ENCODE data around the gene MTHFD1L.
"Not testable (repeated sequence)": the region's sequence is repeated elsewhere in the genome, so short reads cannot be mapped to it uniquely, and the experiment has no call there.

The MTHFD1L gene

DNA sequence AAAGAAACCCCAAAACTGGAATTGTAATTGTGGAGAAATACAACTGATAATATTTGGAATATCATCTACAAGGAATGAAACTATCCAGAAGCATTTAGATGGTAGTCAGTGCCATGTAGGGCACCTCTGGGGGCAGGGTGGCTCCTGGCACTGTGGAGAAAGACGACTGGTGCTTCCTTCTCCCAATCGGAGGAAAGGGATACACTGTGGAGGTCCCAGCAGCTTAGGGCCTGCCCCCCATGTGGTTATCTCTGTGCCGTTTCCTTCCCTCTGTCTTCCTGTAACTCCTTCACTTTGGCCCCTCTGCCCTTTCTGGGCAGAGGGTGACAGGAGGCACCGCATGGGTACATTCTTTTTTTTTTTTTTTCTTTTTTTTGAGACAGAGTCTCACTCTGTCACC, 178.4 kb downstream of the MTHFD1L start:
- no peak overlapping the region for H3K9ac ChIP-seq (ENCODE audit: low read depth, low read length)
- no peak overlapping the region for H3K27ac ChIP-seq (ENCODE audit: low read depth, low read length)
- H3K9me3 ChIP-seq (ENCODE audit: control insufficient read depth, insufficient read depth, low read length): no peaks in the 10 kb centered on the region
- no peak overlapping the region for H3K4me3 ChIP-seq (ENCODE audit: low read depth, low read length)
- H3K27me3 ChIP-seq (ENCODE audit: control insufficient read depth, insufficient read depth, low read length): no peaks in the 10 kb centered on the region
- peaks cover 4% of the 10 kb centered on the region for H3K36me3 ChIP-seq (ENCODE audit: control insufficient read depth, insufficient read depth, low read length)
- peaks cover 17% of the 10 kb centered on the region; the same call in 1 of the 2 replicates for H3K4me1 ChIP-seq (ENCODE audit: control insufficient read depth, insufficient read depth, low read length)

DNA sequence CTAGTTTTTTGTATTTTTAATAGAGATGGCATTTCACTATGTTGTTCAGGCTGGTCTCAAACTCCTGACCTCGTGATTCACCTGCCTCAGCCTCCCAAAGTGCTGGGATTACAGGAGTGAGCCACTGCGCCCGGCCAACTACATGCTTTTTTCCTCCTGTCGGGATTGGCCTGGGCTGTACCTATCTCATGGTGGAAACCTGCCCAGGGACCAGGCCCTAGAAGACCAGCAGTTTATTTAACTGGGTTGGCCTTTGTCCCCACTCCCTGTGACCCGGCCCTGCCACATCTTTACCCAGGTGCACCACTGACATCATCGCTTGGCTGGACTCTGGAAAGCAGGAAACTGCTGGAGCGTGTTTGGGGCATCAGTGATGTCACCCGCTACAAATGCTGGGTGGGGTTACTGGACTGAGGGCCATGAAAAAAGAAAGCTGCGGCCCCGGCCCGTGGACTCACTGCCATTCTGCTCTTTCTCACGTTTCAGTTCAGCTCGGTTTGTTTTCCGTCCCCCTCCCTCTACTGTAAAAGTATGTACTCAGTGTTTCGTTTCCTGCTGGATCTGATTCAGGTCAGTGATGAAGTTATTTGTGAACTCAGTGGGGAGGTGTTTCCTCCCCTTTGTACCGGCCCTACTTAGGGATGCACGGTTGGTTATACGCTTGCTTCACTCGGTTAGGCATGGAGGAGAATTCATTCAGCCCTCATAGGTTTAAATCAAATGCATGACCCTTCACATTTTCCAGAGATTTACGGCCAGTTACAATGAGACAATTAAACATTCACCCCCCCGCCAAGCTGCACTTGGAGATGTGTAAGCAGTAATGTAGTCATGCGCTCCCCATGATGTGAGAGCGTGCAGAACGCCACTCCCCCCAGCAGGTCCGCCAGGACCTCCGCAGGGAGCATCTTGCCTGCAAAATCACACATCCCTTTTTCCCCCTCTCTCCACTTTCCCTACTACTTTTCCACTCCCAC, 179.3 kb downstream of the MTHFD1L start:
- Histone ChIP-seq H3K4me3 (ENCODE audit: low read depth, low read length) (peak overlapping the region; percentile 5; the same call in 1 of the 2 replicates), H3K36me3 (ENCODE audit: control insufficient read depth, insufficient read depth, low read length) (peaks cover 4% of the 10 kb centered on the region), H3K4me1 (ENCODE audit: control insufficient read depth, insufficient read depth, low read length) (peaks cover 17% of the 10 kb centered on the region; the same call in 1 of the 2 replicates), H3K27me3 (ENCODE audit: control insufficient read depth, insufficient read depth, low read length) (no peaks in the 10 kb centered on the region), H3K9ac (ENCODE audit: low read depth, low read length) (no peak overlapping the region), H3K9me3 (ENCODE audit: control insufficient read depth, insufficient read depth, low read length) (no peaks in the 10 kb centered on the region), H3K27ac (ENCODE audit: low read depth, low read length) (peak overlapping the region; percentile 78)

DNA sequence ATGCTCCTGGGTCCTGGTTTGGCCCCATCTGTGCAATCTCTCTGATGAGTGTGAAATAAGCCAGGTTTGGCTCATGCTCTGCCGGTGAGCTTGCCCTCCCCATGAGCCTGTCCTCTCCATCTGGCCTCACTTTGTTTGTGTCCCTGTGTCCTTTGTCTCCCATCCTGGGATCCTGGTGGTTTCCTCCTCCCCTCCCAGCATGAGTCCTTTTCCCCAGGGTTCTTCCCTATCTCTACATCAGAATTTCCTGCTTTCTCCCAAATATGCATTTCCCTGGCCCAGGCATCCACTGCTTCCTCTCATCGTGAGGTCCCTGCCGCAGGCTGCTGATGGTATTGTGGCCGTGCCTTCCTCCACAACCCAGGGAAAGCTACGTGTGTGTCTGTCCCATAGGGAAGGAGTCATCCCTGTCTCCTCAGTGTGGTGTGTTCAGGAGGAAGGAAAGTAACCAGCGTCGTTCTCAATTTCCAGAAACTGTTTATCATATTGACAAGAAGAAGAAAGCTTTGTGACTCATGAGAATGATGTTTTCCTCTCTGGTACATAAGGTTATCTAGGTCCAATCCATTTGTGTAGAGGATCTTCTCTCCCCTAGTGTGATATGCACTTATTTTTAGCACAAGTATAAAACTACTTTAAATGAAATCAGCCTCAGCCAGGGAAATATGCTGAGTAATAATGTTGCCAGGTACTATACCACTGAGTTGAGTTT, 180.2 kb downstream of the MTHFD1L start:
- H3K9ac ChIP-seq (ENCODE audit: low read depth, low read length); H3K4me3 ChIP-seq (ENCODE audit: low read depth, low read length); H3K36me3 ChIP-seq (ENCODE audit: control insufficient read depth, insufficient read depth, low read length); H3K27me3 ChIP-seq (ENCODE audit: control insufficient read depth, insufficient read depth, low read length); H3K9me3 ChIP-seq (ENCODE audit: control insufficient read depth, insufficient read depth, low read length): not testable (repeated sequence)
- Histone ChIP-seq H3K27ac (ENCODE audit: low read depth, low read length) (peak overlapping the region; percentile 78), H3K4me1 (ENCODE audit: control insufficient read depth, insufficient read depth, low read length) (peaks cover 17% of the 10 kb centered on the region; the same call in 1 of the 2 replicates)

DNA sequence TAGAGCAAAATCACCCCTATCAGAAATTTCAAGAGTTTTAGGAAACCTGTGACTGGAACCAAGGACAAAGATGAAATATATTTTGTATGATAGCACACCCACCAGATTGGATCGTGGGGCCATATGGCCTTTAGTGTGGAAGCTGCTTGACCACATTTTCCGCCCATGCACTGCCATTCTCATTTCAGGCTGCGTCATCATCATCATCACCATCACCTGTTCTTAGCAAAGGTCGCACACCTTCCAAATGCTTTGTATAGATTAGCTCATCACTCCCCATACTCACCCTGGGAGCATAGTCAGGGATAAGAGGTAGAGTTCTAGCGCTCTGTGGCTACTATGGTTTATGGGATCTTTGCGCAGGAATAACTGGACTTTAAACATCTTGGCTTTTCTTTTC, 185.7 kb downstream of the MTHFD1L start:
- Histone ChIP-seq H3K27me3 (ENCODE audit: control insufficient read depth, insufficient read depth, low read length) (no peaks in the 10 kb centered on the region), H3K9me3 (ENCODE audit: control insufficient read depth, insufficient read depth, low read length) (no peaks in the 10 kb centered on the region), H3K36me3 (ENCODE audit: control insufficient read depth, insufficient read depth, low read length) (peaks cover 11% of the 10 kb centered on the region), H3K4me1 (ENCODE audit: control insufficient read depth, insufficient read depth, low read length) (no peaks in the 10 kb centered on the region), H3K27ac (ENCODE audit: low read depth, low read length) (no peak overlapping the region), H3K9ac (ENCODE audit: low read depth, low read length) (no peak overlapping the region), H3K4me3 (ENCODE audit: low read depth, low read length) (no peak overlapping the region)

DNA sequence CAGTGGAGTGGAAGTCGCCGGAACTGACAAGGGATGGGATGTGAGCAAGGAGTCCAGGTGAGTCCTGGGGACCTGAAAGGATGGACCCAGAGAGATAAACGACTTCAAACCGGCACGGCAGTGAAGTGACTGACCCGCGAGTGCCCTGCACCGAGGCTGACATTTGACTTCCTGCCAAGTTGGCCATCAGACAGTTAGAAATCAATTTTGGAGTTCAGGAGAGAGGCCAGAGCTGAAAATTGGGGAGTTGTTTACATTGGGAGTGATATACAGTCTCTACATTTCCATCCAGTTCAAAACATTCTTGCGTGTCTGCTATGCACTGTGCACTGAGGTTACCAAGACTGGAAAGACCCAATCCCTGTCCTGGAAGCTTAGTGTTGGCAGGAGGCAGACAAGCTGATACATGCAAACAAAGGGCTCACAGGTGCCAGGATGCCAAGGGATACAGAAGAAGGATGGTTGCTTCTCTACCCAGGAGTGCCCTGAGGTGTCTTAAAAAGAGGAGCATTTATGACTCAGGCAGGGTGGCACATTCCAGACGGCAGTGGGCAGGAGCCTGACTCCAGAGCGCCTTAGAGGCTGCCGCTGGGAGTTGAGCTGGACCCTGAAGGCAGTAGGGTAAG, 186.6 kb downstream of the MTHFD1L start:
- no peak overlapping the region for H3K27ac ChIP-seq (ENCODE audit: low read depth, low read length)
- no peaks in the 10 kb centered on the region for H3K9me3 ChIP-seq (ENCODE audit: control insufficient read depth, insufficient read depth, low read length)
- H3K9ac ChIP-seq (ENCODE audit: low read depth, low read length): no peak overlapping the region
- no peaks in the 10 kb centered on the region for H3K27me3 ChIP-seq (ENCODE audit: control insufficient read depth, insufficient read depth, low read length)
- peaks cover 11% of the 10 kb centered on the region for H3K36me3 ChIP-seq (ENCODE audit: control insufficient read depth, insufficient read depth, low read length)
- H3K4me3 ChIP-seq (ENCODE audit: low read depth, low read length): no peak overlapping the region
- H3K4me1 ChIP-seq (ENCODE audit: control insufficient read depth, insufficient read depth, low read length): no peaks in the 10 kb centered on the region

DNA sequence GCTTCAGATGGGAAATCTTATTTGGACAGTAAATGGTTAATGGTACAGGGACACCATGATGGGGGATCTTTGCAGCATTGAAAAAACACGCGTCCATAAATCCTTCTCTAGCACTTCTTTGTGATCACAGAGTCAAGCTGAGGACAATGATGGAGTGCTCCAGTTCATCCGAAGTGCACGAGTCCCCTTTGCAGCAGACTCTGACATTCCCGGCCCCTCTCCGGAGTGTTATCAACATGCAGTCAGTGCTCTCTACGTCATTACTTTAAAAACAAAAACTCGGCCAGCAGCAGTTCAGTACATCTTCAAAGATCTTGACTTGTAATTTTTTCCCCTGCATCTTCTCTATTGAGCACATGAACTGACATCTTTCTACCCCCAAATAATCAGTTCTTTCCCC, 188.8 kb downstream of the MTHFD1L start:
- Histone ChIP-seq H3K9me3 (ENCODE audit: control insufficient read depth, insufficient read depth, low read length) (no peaks in the 10 kb centered on the region), H3K4me3 (ENCODE audit: low read depth, low read length) (no peak overlapping the region), H3K4me1 (ENCODE audit: control insufficient read depth, insufficient read depth, low read length) (no peaks in the 10 kb centered on the region), H3K27ac (ENCODE audit: low read depth, low read length) (no peak overlapping the region), H3K36me3 (ENCODE audit: control insufficient read depth, insufficient read depth, low read length) (peaks cover 11% of the 10 kb centered on the region), H3K27me3 (ENCODE audit: control insufficient read depth, insufficient read depth, low read length) (no peaks in the 10 kb centered on the region), H3K9ac (ENCODE audit: low read depth, low read length) (no peak overlapping the region)

DNA sequence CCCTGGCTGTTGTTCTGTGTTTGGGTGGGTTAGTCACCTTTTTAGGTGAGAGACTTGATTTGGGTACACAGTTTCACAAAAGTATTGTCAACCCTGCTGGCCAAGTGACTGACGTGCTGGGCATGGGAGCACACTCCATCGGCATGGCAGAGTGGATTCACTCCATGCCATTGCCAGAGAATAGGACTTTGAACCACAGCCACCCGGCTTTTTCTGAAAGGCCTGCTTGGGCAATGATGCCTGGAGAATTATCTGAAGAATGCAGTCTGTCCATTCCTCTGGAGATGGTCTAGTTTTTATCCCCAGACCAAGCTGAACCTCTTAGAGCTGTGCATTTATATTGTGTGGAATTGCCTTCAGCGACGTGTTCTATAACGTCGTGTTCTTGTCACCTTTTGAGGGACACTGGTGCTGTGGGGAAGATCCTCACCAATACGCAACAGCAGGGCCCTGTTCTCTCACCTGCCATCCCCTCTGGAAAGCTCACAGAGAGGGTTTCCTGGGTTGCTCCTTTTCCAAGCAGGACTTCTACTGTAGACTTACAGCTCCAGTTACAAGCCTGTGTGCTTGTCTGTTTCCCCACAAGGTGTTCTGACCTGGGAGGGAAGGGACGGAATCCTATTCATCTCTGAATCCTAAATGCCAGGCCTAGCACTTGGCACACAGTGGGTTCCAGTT, 190.9 kb downstream of the MTHFD1L start:
- Histone ChIP-seq H3K36me3 (ENCODE audit: control insufficient read depth, insufficient read depth, low read length) (peaks cover 13% of the 10 kb centered on the region), H3K27me3 (ENCODE audit: control insufficient read depth, insufficient read depth, low read length) (no peaks in the 10 kb centered on the region), H3K27ac (ENCODE audit: low read depth, low read length) (no peak overlapping the region), H3K4me3 (ENCODE audit: low read depth, low read length) (no peak overlapping the region), H3K9ac (ENCODE audit: low read depth, low read length) (no peak overlapping the region), H3K4me1 (ENCODE audit: control insufficient read depth, insufficient read depth, low read length) (no peaks in the 10 kb centered on the region), H3K9me3 (ENCODE audit: control insufficient read depth, insufficient read depth, low read length) (no peaks in the 10 kb centered on the region)

DNA sequence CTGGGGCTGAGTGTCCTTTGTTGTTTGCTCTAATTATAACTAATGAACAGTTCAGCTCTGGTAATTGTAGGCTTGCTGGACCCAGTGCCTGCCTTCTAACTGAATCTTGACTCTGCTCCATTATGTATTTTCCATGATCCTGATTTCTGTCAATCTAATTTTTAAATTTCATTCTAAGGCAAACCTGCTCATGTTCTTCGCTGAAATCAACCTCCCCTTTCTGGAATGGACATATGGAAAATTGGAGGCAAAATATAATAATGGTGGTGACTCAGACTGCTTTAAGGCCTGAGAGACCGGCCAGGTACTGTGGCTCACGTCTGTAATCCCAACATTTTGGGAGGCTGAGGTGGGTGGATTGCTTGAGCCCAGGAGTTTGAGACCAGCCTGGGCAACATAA, 191.6 kb downstream of the MTHFD1L start:
- Histone ChIP-seq H3K4me3 (ENCODE audit: low read depth, low read length) (no peak overlapping the region), H3K36me3 (ENCODE audit: control insufficient read depth, insufficient read depth, low read length) (peaks cover 6% of the 10 kb centered on the region), H3K9me3 (ENCODE audit: control insufficient read depth, insufficient read depth, low read length) (no peaks in the 10 kb centered on the region), H3K9ac (ENCODE audit: low read depth, low read length) (no peak overlapping the region), H3K27me3 (ENCODE audit: control insufficient read depth, insufficient read depth, low read length) (no peaks in the 10 kb centered on the region), H3K4me1 (ENCODE audit: control insufficient read depth, insufficient read depth, low read length) (no peaks in the 10 kb centered on the region), H3K27ac (ENCODE audit: low read depth, low read length) (no peak overlapping the region)

DNA sequence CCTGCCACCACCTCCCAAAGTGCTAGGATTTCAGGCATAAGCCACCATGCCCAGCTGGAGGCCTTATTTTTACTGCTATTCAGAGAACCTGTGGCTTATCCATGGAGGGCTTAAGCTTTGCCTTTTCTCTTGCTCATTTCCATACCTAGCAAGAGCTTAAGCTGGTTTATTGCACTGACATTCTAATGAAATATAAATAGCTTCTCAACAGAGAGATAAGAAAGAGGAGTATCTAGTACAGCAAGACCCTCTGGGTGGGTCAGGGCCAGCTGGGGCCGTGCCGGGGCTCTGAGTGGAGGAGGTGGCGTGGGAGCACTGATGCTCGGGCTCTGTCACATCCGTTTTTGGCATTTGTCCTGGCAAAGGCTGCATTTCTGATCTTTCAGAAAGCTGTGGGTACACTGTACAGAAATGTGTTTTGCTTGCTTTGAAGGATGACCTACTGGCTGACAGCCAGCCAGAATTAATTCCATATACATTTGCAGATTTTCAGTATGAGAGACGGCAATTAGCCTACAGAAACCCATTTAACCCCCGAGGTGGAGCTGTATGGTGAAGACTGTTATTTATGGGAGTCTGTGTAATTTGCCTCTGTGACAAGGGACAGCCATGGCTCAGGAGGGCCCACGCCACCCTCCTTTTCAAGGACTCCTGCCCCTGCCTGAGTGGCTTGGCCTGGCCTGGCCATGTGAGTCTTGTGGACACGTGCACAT, 192.7 kb downstream of the MTHFD1L start:
- H3K36me3 ChIP-seq (ENCODE audit: control insufficient read depth, insufficient read depth, low read length): peaks cover 6% of the 10 kb centered on the region
- no peaks in the 10 kb centered on the region for H3K4me1 ChIP-seq (ENCODE audit: control insufficient read depth, insufficient read depth, low read length)
- H3K27me3 ChIP-seq (ENCODE audit: control insufficient read depth, insufficient read depth, low read length): no peaks in the 10 kb centered on the region
- H3K9me3 ChIP-seq (ENCODE audit: control insufficient read depth, insufficient read depth, low read length): no peaks in the 10 kb centered on the region
- H3K4me3 ChIP-seq (ENCODE audit: low read depth, low read length): no peak overlapping the region
- no peak overlapping the region for H3K27ac ChIP-seq (ENCODE audit: low read depth, low read length)
- no peak overlapping the region for H3K9ac ChIP-seq (ENCODE audit: low read depth, low read length)

DNA sequence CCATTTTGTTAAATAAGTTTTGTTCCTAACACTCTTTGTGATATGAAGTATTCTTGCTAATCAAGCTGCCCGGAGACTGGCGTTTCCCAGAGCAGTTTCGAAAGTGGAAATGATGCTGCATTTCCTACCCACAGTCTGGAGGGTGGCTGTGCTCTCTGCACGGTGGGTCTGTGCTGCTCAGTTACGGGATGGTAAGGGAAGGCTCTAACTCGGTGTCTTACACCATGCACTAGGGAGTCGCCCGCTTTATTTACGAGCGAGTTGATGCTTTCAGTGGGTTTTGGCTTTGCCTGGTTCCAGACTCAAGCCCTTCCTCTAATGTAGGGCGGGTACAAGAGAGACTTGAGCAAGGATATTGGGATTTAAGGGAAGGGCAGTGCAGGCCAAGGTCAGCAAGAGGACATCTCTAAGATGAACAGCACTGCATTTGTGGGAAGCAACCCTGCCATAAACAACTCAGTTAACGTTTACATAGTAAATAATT, 194.2 kb downstream of the MTHFD1L start:
- no peaks in the 10 kb centered on the region for H3K4me1 ChIP-seq (ENCODE audit: control insufficient read depth, insufficient read depth, low read length)
- no peak overlapping the region for H3K4me3 ChIP-seq (ENCODE audit: low read depth, low read length)
- no peak overlapping the region for H3K27ac ChIP-seq (ENCODE audit: low read depth, low read length)

More for the DNA sequence above, 194.2 kb downstream of the MTHFD1L start:
- no peaks in the 10 kb centered on the region for H3K27me3 ChIP-seq (ENCODE audit: control insufficient read depth, insufficient read depth, low read length)
- peaks cover 6% of the 10 kb centered on the region for H3K36me3 ChIP-seq (ENCODE audit: control insufficient read depth, insufficient read depth, low read length)
- H3K9ac ChIP-seq (ENCODE audit: low read depth, low read length): no peak overlapping the region
- no peaks in the 10 kb centered on the region for H3K9me3 ChIP-seq (ENCODE audit: control insufficient read depth, insufficient read depth, low read length)
